ENCODE results near the gene CP.
"Not testable (repeated sequence)": the region's sequence is repeated elsewhere in the genome, so short reads cannot be mapped to it uniquely, and the experiment has no call there.

The CP gene

GRCh38 chr3:149227591-149228268 is 6.1 kb upstream of the CP start:
- no peak for DNase-seq (ENCODE audit: low spot score)

- no peak for DNase-seq (ENCODE audit: low spot score)
These were observed 5.1 kb upstream of the CP start for GRCh38 chr3:149226776-149227175.

- DNase-seq (ENCODE audit: low spot score): no peak
These were observed 3.3 kb upstream of the CP start for GRCh38 chr3:149224736-149225594.

GRCh38 chr3:149223461-149223820 is 1.8 kb upstream of the CP start:
- no peak for DNase-seq (ENCODE audit: low spot score)

- DNase-seq (ENCODE audit: low spot score): not testable (repeated sequence)
These were observed 2.1 kb downstream of the CP start for GRCh38 chr3:149219380-149220121.

- DNase-seq (ENCODE audit: low spot score): no peak
These were observed 4.3 kb downstream of the CP start for GRCh38 chr3:149217347-149217746.

- DNase-seq (ENCODE audit: low spot score): no peak
These were observed 5.3 kb downstream of the CP start for GRCh38 chr3:149216193-149216869.

- no peak for DNase-seq (ENCODE audit: low spot score)
These were observed 6.1 kb downstream of the CP start for GRCh38 chr3:149215515-149215914.

- no peak for DNase-seq (ENCODE audit: low spot score)
These were observed 6.9 kb downstream of the CP start for GRCh38 chr3:149214702-149215101.

- no peak for DNase-seq (ENCODE audit: low spot score)
These were observed 9.2 kb downstream of the CP start for GRCh38 chr3:149212386-149212785.

GRCh38 chr3:149209431-149209830 is 12.2 kb downstream of the CP start:
- DNase-seq (ENCODE audit: low spot score): no peak

GRCh38 chr3:149207475-149207874 is 14.2 kb downstream of the CP start:
- no peak for DNase-seq (ENCODE audit: low spot score)

- DNase-seq (ENCODE audit: low spot score): no peak
These were observed 17.1 kb downstream of the CP start for GRCh38 chr3:149204390-149204991.

GRCh38 chr3:149203758-149204157 is 17.9 kb downstream of the CP start:
- DNase-seq (ENCODE audit: low spot score): no peak

- no peak for DNase-seq (ENCODE audit: low spot score)
These were observed 22.2 kb downstream of the CP start for GRCh38 chr3:149199474-149199873.

GRCh38 chr3:149198611-149199010 is 23.0 kb downstream of the CP start:
- no peak for DNase-seq (ENCODE audit: low spot score)

- no peak for DNase-seq (ENCODE audit: low spot score)
These were observed 24.0 kb downstream of the CP start for GRCh38 chr3:149197669-149198068.

- not testable (repeated sequence) for DNase-seq (ENCODE audit: low spot score)
These were observed 24.6 kb downstream of the CP start for GRCh38 chr3:149196805-149197592.

GRCh38 chr3:149195221-149195620 is 26.4 kb downstream of the CP start:
- DNase-seq (ENCODE audit: low spot score): no peak

GRCh38 chr3:149188494-149188893 is 33.1 kb downstream of the CP start:
- no peak for DNase-seq (ENCODE audit: low spot score)

- peak; percentile 19 for DNase-seq (ENCODE audit: low spot score)
These were observed 34.9 kb downstream of the CP start for GRCh38 chr3:149186721-149187120.

Data from Ammon's horn (tissue), 1 donor.